IMR-90 (cell line): ENCODE data around the gene ADAM12. TPM values are rescaled to one million over a fixed set of nuclear protein-coding genes. Genes with fewer than 3 reads are reported as not detected.

Experiments used
- ATAC-seq: fragments of 200-7000 bp; cut with Tn5 transposase; 2 replicates; pipeline ENCODE4 v1.9.1; 2020; ENCODE audit warnings: low read depth, mild to moderate bottlenecking, moderate library complexity
- BruUV-seq: library from RNA; stranded (reverse); fragments of 400-500 nt; replicated peaks from 2 replicates; lab custom pipeline; 2021; lab: Mats Ljungman, UMichigan
- CTCF ChIA-PET: fragments of 300-600 bp; formaldehyde crosslinking; extraction: SDS; loops from one replicate; lab custom pipeline; 2021; ENCODE audit warnings: antibody characterized with exemption; lab: Yijun Ruan, JAX
- POLR2A ChIA-PET: fragments of 300-600 bp; sonication (Branson Sonifier 250); formaldehyde crosslinking; loops from one replicate; lab custom pipeline; 2022; ENCODE audit warnings: antibody characterized with exemption; ENCODE audit not compliant: unreplicated experiment; lab: Charles Lee
- DNase-seq: peaks from one replicate; pipeline ENCODE4 v3.0.0; 2013
- H2AFZ ChIP-seq: replicated peaks from 2 replicates; pipeline ENCODE3; 2013; ENCODE audit warnings: low read length, mild to moderate bottlenecking; ENCODE audit not compliant: poor library complexity
- H2AK5ac ChIP-seq: 2 replicates; pipeline ENCODE4 v1.6.1; 2013; ENCODE audit warnings: low read depth, low read length, inconsistent platforms
- H2AK9ac ChIP-seq: replicated peaks from 2 replicates; pipeline ENCODE3; 2013; ENCODE audit warnings: mild to moderate bottlenecking, low read depth, low read length, moderate library complexity; ENCODE audit not compliant: poor library complexity
- H2BK120ac ChIP-seq: 2 replicates; pipeline ENCODE4 v1.6.1; 2013; ENCODE audit warnings: low read depth, low read length, inconsistent platforms
- H2BK15ac ChIP-seq: 3 replicates; pipeline ENCODE4 v1.6.1; 2013; ENCODE audit warnings: low read depth, low read length, inconsistent platforms
- H2BK20ac ChIP-seq: 2 replicates; pipeline ENCODE4 v1.6.1; 2013; ENCODE audit warnings: low read depth, mild to moderate bottlenecking, inconsistent platforms, low read length, moderate library complexity
- H2BK5ac ChIP-seq: 2 replicates; pipeline ENCODE4 v1.6.1; 2013; ENCODE audit warnings: mild to moderate bottlenecking, low read depth, low read length, inconsistent platforms; ENCODE audit not compliant: poor library complexity, severe bottlenecking
- H3K14ac ChIP-seq: replicated peaks from 2 replicates; pipeline ENCODE4 v1.6.1; 2013; ENCODE audit warnings: low read depth, low read length, inconsistent platforms
- H3K18ac ChIP-seq: 2 replicates; pipeline ENCODE4 v1.6.1; 2013; ENCODE audit warnings: low read depth, low read length, control low read depth
- H3K23ac ChIP-seq: 2 replicates; pipeline ENCODE4 v1.6.1; 2013; ENCODE audit warnings: low read depth, low read length, inconsistent platforms
- H3K27ac ChIP-seq: 2 replicates; pipeline ENCODE4 v1.5.1; 2013; ENCODE audit warnings: mild to moderate bottlenecking, control low read depth, low read length; ENCODE audit not compliant: insufficient read depth
- H3K27me3 ChIP-seq: 2 replicates; pipeline ENCODE4 v1.6.1; 2013; ENCODE audit warnings: low read length; ENCODE audit not compliant: control insufficient read depth, insufficient read depth
- H3K36me3 ChIP-seq: 2 replicates; pipeline ENCODE4 v1.6.1; 2013; ENCODE audit warnings: low read length, mixed read lengths; ENCODE audit not compliant: control insufficient read depth, insufficient read depth
- H3K4ac ChIP-seq: 2 replicates; pipeline ENCODE4 v1.6.1; 2013; ENCODE audit warnings: low read depth, low read length, inconsistent platforms
- H3K4me1 ChIP-seq: 2 replicates; pipeline ENCODE4 v1.6.1; 2013; ENCODE audit warnings: low read length, mixed read lengths; ENCODE audit not compliant: control insufficient read depth, insufficient read depth
- H3K4me2 ChIP-seq: 2 replicates; pipeline ENCODE4 v1.6.1; 2013; ENCODE audit warnings: low read depth, mild to moderate bottlenecking, control low read depth, low read length, moderate library complexity
- H3K4me3 ChIP-seq: 2 replicates; pipeline ENCODE4 v1.5.1; 2013; ENCODE audit warnings: low read depth, mild to moderate bottlenecking, control low read depth, low read length, moderate library complexity; ENCODE audit not compliant: insufficient read depth
- H3K56ac ChIP-seq: 2 replicates; pipeline ENCODE4 v1.6.1; 2013; ENCODE audit warnings: low read length, inconsistent platforms; ENCODE audit not compliant: insufficient read depth; ENCODE audit errors: extremely low read depth
- H3K79me1 ChIP-seq, 2 experiments: 2 replicates each; pipeline ENCODE4 v1.6.1; 2013; ENCODE audit warnings: low read length in 2 of 2, inconsistent platforms in 1 of 2, low read depth in 1 of 2
- H3K9ac ChIP-seq: 2 replicates; pipeline ENCODE4 v1.6.1; 2013; ENCODE audit warnings: low read depth, low read length, control low read depth
- H3K9me1 ChIP-seq: 2 replicates; pipeline ENCODE4 v1.6.1; 2013; ENCODE audit warnings: low read length, inconsistent platforms; ENCODE audit not compliant: insufficient read depth
- H3K9me3 ChIP-seq: 2 replicates; pipeline ENCODE4 v1.6.1; 2013; ENCODE audit warnings: low read length; ENCODE audit not compliant: control insufficient read depth, insufficient read depth
- H4K20me1 ChIP-seq: 2 replicates; pipeline ENCODE4 v1.6.1; 2013; ENCODE audit warnings: low read length, inconsistent platforms; ENCODE audit not compliant: insufficient read depth
- H4K5ac ChIP-seq: 2 replicates; pipeline ENCODE4 v1.6.1; 2013; ENCODE audit warnings: mild to moderate bottlenecking, low read depth, low read length, control low read depth
- H4K8ac ChIP-seq, 2 experiments: 2 replicates each; pipeline ENCODE4 v1.6.1; 2013; ENCODE audit warnings: low read depth in 2 of 2, low read length in 2 of 2, control low read depth in 1 of 2, inconsistent platforms in 1 of 2
- H4K91ac ChIP-seq: 2 replicates; pipeline ENCODE4 v1.6.1; 2013; ENCODE audit warnings: low read depth, low read length, inconsistent platforms; ENCODE audit not compliant: insufficient read depth
- BHLHE40 ChIP-seq: fragments of 150-350 bp; IDR thresholded peaks from 2 replicates; pipeline ENCODE4 v1.6.1; 2016; ENCODE audit warnings: mild to moderate bottlenecking, low read depth, low read length
- CEBPB ChIP-seq: IDR thresholded peaks from 2 replicates; pipeline ENCODE4 v1.6.1; 2012; ENCODE audit warnings: low read depth, low read length, improper control_type of control experiment
- CHD1 ChIP-seq: IDR thresholded peaks from 2 replicates; pipeline ENCODE4 v1.6.1; 2012; ENCODE audit warnings: low read depth, low read length, improper control_type of control experiment
- CTCF ChIP-seq: conservative IDR thresholded peaks from 2 replicates; pipeline ENCODE4 v1.5.1; 2012; ENCODE audit warnings: mild to moderate bottlenecking, low read depth, low read length, improper control_type of control experiment
- FOS ChIP-seq: fragments of 150-350 bp; IDR thresholded peaks from 2 replicates; pipeline ENCODE4 v1.6.1; 2016; ENCODE audit warnings: low read depth, low read length
- MAFK ChIP-seq: IDR thresholded peaks from 2 replicates; pipeline ENCODE4 v1.6.1; 2012; ENCODE audit warnings: low read depth, low read length, improper control_type of control experiment
- MAZ ChIP-seq: IDR thresholded peaks from 2 replicates; pipeline ENCODE4 v1.6.1; 2012; ENCODE audit warnings: low read depth, mild to moderate bottlenecking, low read length, improper control_type of control experiment, moderate library complexity, borderline replicate concordance
- MXI1 ChIP-seq: IDR thresholded peaks from 2 replicates; pipeline ENCODE4 v1.6.1; 2012; ENCODE audit warnings: low read depth, mild to moderate bottlenecking, low read length, moderate library complexity, borderline replicate concordance
- NFE2L2 ChIP-seq: fragments of 150-350 bp; IDR thresholded peaks from 2 replicates; pipeline ENCODE4 v1.6.1; 2016; ENCODE audit warnings: low read depth, mild to moderate bottlenecking, low read length
- POLR2A ChIP-seq: IDR thresholded peaks from 2 replicates; pipeline ENCODE4 v1.6.1; 2012; ENCODE audit warnings: mild to moderate bottlenecking, low read depth, low read length
- RAD21 ChIP-seq: IDR thresholded peaks from 2 replicates; pipeline ENCODE4 v1.6.1; 2012; ENCODE audit warnings: low read length, improper control_type of control experiment
- RCOR1 ChIP-seq: IDR thresholded peaks from 2 replicates; pipeline ENCODE4 v1.6.1; 2012; ENCODE audit warnings: mild to moderate bottlenecking, low read length, improper control_type of control experiment; ENCODE audit not compliant: insufficient replicate concordance
- RFX5 ChIP-seq: IDR thresholded peaks from 2 replicates; pipeline ENCODE4 v1.8.0; 2012; ENCODE audit warnings: low read depth, mild to moderate bottlenecking, low read length, moderate library complexity
- SMC3 ChIP-seq: fragments of 150-350 bp; IDR thresholded peaks from 2 replicates; pipeline ENCODE4 v1.6.1; 2016; ENCODE audit warnings: low read depth, mild to moderate bottlenecking, antibody characterized with exemption, low read length, moderate library complexity
- USF2 ChIP-seq: fragments of 150-350 bp; IDR thresholded peaks from 2 replicates; pipeline ENCODE4 v1.6.1; 2017; ENCODE audit warnings: mild to moderate bottlenecking, antibody characterized with exemption, low read length, low read depth
- WGBS, 2 experiments: methylation state at CpG; one replicate each; pipeline versions ENCODE4 v1.1.5 to v1.1.7; 2013; ENCODE audit warnings: missing lambda C conversion rate in 2 of 2; ENCODE audit not compliant: insufficient read length in 1 of 2; ENCODE audit errors: extremely low coverage in 2 of 2; 5-methylcytosine and 5-hydroxymethylcytosine counted together
- dilution Hi-C: fragments of 300-500 bp; cut with HindIII; formaldehyde crosslinking; loops from one replicate; pipeline ENCODE4 v1.14.3; 2018; ENCODE audit warnings: low sequenced_read_pairs; ENCODE audit not compliant: unreplicated experiment
- in situ Hi-C: fragments of 300-500 bp; cut with MboI; formaldehyde crosslinking; loops from 3 replicates; pipeline ENCODE4 v1.14.3; 2019; ENCODE audit warnings: low sequenced_read_pairs, inconsistent platforms, mixed read lengths
- intact Hi-C: fragments of 100-400 bp; cut with micrococcal nuclease; formaldehyde crosslinking; loops from 2 replicates; pipeline ENCODE4 v1.10.0; 2022
- polyA plus RNA-seq, 3 experiments: library from polyadenylated mRNA; depleted of rRNA; stranded (reverse); fragments of >200 nt; gene quantifications; 2 replicates each; pipeline ENCODE4 v1.2.3, GENCODE V29; 2012; ENCODE audit warnings: low replicate concordance in 1 of 3
- total RNA-seq: library from RNA; depleted of rRNA; stranded (reverse); fragments of >200 nt; gene quantifications from 2 replicates; pipeline ENCODE4 v1.2.3, GENCODE V29; 2012

The ADAM12 gene
- total and polyA plus RNA-seq, 2 of the 4 experiments (the other 2 are of a cell fraction) = 9.6 to 10.2 TPM

GRCh38 chr10:126394948-126395347 lies 6.7 kb upstream of the ADAM12 start (continued):
- TF ChIP-seq BHLHE40 (no peak), USF2 (no peak)

GRCh38 chr10:126393076-126393475 lies 4.8 kb upstream of the ADAM12 start:
- ChIA-PET POLR2A (no interaction called here), CTCF (interaction anchor here (0.6 to 0.7 kb wide), 2 partner anchors 429 to 487 kb away, joined by 4 read pairs; no protein-coding TSS in a partner anchor)
- H3K14ac ChIP-seq = no peak overlapping the region
- no peak overlapping the region for H2BK20ac ChIP-seq
- no peaks in the 10 kb centered on the region for H3K36me3 ChIP-seq
- H3K27me3 ChIP-seq = no peaks in the 10 kb centered on the region; the same call in 1 of the 2 replicates
- H3K4me2 ChIP-seq = no peak overlapping the region
- H2BK5ac ChIP-seq = no peak overlapping the region
- BruUV-seq = no TSS peak
- no peak overlapping the region for H3K27ac ChIP-seq
- H3K56ac ChIP-seq = no peak overlapping the region
- no peak overlapping the region for H2BK120ac ChIP-seq
- no peak overlapping the region for H3K23ac ChIP-seq
- no peaks in the 10 kb centered on the region for H3K79me1 ChIP-seq
- H3K18ac ChIP-seq = no peak overlapping the region
- H3K4me3 ChIP-seq = no peak overlapping the region
- H2BK15ac ChIP-seq = no peak overlapping the region
- WGBS, 2 experiments = no CpG with 5 or more reads among the region's 4 CpGs
- H4K5ac ChIP-seq = no peak overlapping the region
- ATAC-seq (no peak), DNase-seq (no peak)
- no peak overlapping the region for H2AFZ ChIP-seq
- H2AK9ac ChIP-seq = no peak overlapping the region
- H3K4ac ChIP-seq = no peak overlapping the region
- dilution Hi-C loops (no loop called here), intact Hi-C loops (loop anchor here (10.0 kb wide), 1 partner anchor 1878 kb away; no protein-coding TSS in a partner anchor), in situ Hi-C loops (no loop called here)
- H3K9ac ChIP-seq = no peak overlapping the region
- no peak overlapping the region for H4K8ac ChIP-seq
- H4K91ac ChIP-seq = no peak overlapping the region
- H2AK5ac ChIP-seq = no peak overlapping the region
- H3K4me1 ChIP-seq = peaks cover 6% of the 10 kb centered on the region
- H3K9me3 ChIP-seq = peaks cover 2% of the 10 kb centered on the region; the same call in 1 of the 2 replicates
- no peaks in the 10 kb centered on the region for H4K20me1 ChIP-seq
- peaks cover 5% of the 10 kb centered on the region; the same call in 1 of the 2 replicates for H3K9me1 ChIP-seq
- TF ChIP-seq MAFK = no peak
- no peak for TF ChIP-seq RFX5
- TF ChIP-seq CEBPB = no peak
- TF ChIP-seq MXI1 = no peak
- no peak for TF ChIP-seq RCOR1
- TF ChIP-seq FOS = no peak
- no peak for TF ChIP-seq USF2
- no peak for TF ChIP-seq CHD1
- no peak for TF ChIP-seq RAD21
- TF ChIP-seq SMC3 = no peak
- TF ChIP-seq BHLHE40 = no peak
- no peak for TF ChIP-seq POLR2A
- TF ChIP-seq MAZ = no peak
- TF ChIP-seq NFE2L2 = no peak
- TF ChIP-seq CTCF = no peak
